SK-N-MC (cell line): ENCODE measurements around the gene ATP4B.

Source experiments
- EZH2 ChIP-seq: fragments of 200-600 bp; sonication (generic); IDR thresholded peaks from one replicate; pipeline ENCODE4 v1.6.1; 2017; ENCODE audit warnings: antibody characterized with exemption
- POLR2AphosphoS5 ChIP-seq: IDR thresholded peaks from 2 replicates; pipeline ENCODE4 v1.6.1; 2012; ENCODE audit warnings: mild to moderate bottlenecking, low read depth, low read length, borderline replicate concordance

DNA sequence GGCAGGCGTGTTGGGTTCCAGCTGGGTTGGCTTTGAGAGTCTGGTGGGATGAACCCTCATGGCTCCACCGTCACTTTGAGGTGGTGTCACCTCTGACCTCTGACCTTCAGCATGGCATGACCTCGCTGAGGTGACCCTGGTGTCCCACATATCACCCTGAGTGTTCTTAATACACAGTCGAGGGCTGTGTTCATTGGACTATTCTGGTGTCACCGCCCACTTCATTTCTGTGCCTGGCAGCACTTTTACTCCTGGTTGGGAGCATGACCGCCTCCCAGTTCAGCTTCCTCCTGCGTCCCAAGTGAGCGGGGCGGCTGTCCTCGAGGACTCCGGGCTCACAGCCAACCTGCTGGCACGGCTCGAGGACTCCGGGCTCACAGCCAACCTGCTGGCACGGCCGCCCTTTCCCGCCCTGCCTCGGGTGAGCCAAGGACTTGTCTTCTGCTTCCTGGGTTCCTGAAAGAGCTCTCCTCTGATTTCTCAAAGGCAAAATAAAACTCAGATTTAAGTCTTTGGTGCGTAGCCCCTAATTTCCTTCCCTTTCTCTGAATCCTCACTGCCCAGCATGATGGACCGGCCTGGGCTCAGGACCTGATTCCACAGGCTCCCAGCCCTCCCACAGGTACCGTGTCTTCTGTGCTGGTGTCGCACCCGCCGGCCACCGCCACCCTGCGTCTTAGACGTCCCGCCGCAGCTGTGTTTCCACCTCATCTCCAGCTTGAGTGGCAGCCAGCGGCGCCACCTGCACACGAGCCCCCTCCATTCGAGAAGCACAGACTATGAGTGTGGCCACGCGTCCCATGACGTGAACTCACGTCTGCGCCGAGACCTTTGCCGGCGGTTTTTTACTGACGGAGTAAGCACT, 10.4 kb downstream of the ATP4B start:
- TF ChIP-seq EZH2 (no peak), POLR2AphosphoS5 (peak; percentile 26; the same call in 1 of the 2 replicates)
